SJCRH30 (cell line): Measurements from ENCODE around the gene DGCR8. TPM values are rescaled to one million over a fixed set of nuclear protein-coding genes. Genes with fewer than 3 reads are reported as not detected.

ENCODE experiments used
- DNase-seq, 2 experiments: peaks; one replicate each; pipeline ENCODE4 v3.0.0-alpha.2; 2015 to 2020
- H3K27ac ChIP-seq: fragments of 250-450 bp; sonication (Bioruptor Pico); 2 replicates; pipeline ENCODE4 v1.5.1; 2020; ENCODE audit warnings: mild to moderate bottlenecking, moderate library complexity
- H3K27me3 ChIP-seq: fragments of 250-450 bp; sonication (Bioruptor Pico); 2 replicates; pipeline ENCODE4 v1.5.1; 2020; ENCODE audit warnings: mild to moderate bottlenecking, moderate library complexity
- H3K36me3 ChIP-seq: fragments of 250-450 bp; sonication (Bioruptor Pico); 2 replicates; pipeline ENCODE4 v1.5.1; 2020; ENCODE audit warnings: mild to moderate bottlenecking, moderate library complexity
- H3K4me1 ChIP-seq: fragments of 250-450 bp; sonication (Bioruptor Pico); 2 replicates; pipeline ENCODE4 v1.5.1; 2020; ENCODE audit warnings: mild to moderate bottlenecking, moderate library complexity
- H3K4me3 ChIP-seq: fragments of 250-450 bp; sonication (Bioruptor Pico); 2 replicates; pipeline ENCODE4 v1.5.1; 2020; ENCODE audit warnings: mild to moderate bottlenecking, moderate library complexity
- H3K9me3 ChIP-seq: fragments of 250-450 bp; sonication (Bioruptor Pico); replicated peaks from 2 replicates; pipeline ENCODE4 v1.5.1; 2020; ENCODE audit warnings: mild to moderate bottlenecking, moderate library complexity
- total RNA-seq: library from RNA; depleted of rRNA; stranded (reverse); fragments of >200 nt; shearing (Covaris generic); gene quantifications from 2 replicates; pipeline ENCODE4 v1.2.3, GENCODE V29; 2014

DGCR8 gene
- total RNA-seq, 1 experiment from 2014 or later = 39.3 TPM

- Histone ChIP-seq H3K36me3 (peaks cover 52% of the 10 kb centered on the region), H3K4me1 (no peaks in the 10 kb centered on the region), H3K4me3 (no peak overlapping the region), H3K9me3 (no peaks in the 10 kb centered on the region), H3K27me3 (no peaks in the 10 kb centered on the region), H3K27ac (no peak overlapping the region)
- no peak for DNase-seq
Measured at GRCh38 chr22:20112623-20113511, 32.8 kb downstream of the DGCR8 start.

- Histone ChIP-seq H3K9me3 (no peaks in the 10 kb centered on the region), H3K4me3 (no peak overlapping the region), H3K27me3 (no peaks in the 10 kb centered on the region), H3K4me1 (peaks cover 2% of the 10 kb centered on the region; the same call in 1 of the 2 replicates), H3K27ac (no peak overlapping the region), H3K36me3 (peaks cover 51% of the 10 kb centered on the region)
- no peak for DNase-seq
Measured at GRCh38 chr22:20113551-20114310, 33.7 kb downstream of the DGCR8 start.

- peaks cover 51% of the 10 kb centered on the region for H3K36me3 ChIP-seq
- H3K27ac ChIP-seq = no peak overlapping the region
- H3K9me3 ChIP-seq = no peaks in the 10 kb centered on the region
- no peak overlapping the region for H3K4me3 ChIP-seq
- peaks cover 8% of the 10 kb centered on the region for H3K4me1 ChIP-seq
- H3K27me3 ChIP-seq = no peaks in the 10 kb centered on the region
- DNase-seq = no peak
Measured at GRCh38 chr22:20114506-20115475, 34.8 kb downstream of the DGCR8 start.

- Histone ChIP-seq H3K36me3 (peaks cover 51% of the 10 kb centered on the region), H3K27ac (peak within 1 kb of the TSS; percentile 49)
- no peak for DNase-seq
Measured at GRCh38 chr22:20115691-20116375, 35.8 kb downstream of the DGCR8 start, which contains the start of gene RANBP1. Gene RANBP1 (plus strand): TSS chr22:20116104. CDS start chr22:20116185, 81 bp downstream.

GRCh38 chr22:20116376-20116950 lies 36.4 kb downstream of the DGCR8 start:
- peak overlapping the region; percentile 84 for H3K4me3 ChIP-seq
- H3K27me3 ChIP-seq = no peaks in the 10 kb centered on the region
- peaks cover 47% of the 10 kb centered on the region for H3K36me3 ChIP-seq
- H3K9me3 ChIP-seq = no peaks in the 10 kb centered on the region
- DNase-seq = no peak
- peaks cover 8% of the 10 kb centered on the region for H3K4me1 ChIP-seq
- H3K27ac ChIP-seq = peak overlapping the region; percentile 49

More at GRCh38 chr22:20115691-20116375, 35.8 kb downstream of the DGCR8 start, which contains the start of gene RANBP1:
- H3K9me3 ChIP-seq = no peaks in the 10 kb centered on the region
- peaks cover 8% of the 10 kb centered on the region for H3K4me1 ChIP-seq
- no peaks in the 10 kb centered on the region for H3K27me3 ChIP-seq
- H3K4me3 ChIP-seq = peak within 1 kb of the TSS; percentile 84

GRCh38 chr22:20116951-20117632 lies 37.1 kb downstream of the DGCR8 start, which contains the start of gene TRMT2A:
Gene TRMT2A (minus strand): TSS chr22:20117226. CDS start chr22:20116906, 320 bp downstream.
- Histone ChIP-seq H3K4me3 (peak within 1 kb of the TSS; percentile 84), H3K9me3 (no peaks in the 10 kb centered on the region), H3K4me1 (peaks cover 8% of the 10 kb centered on the region), H3K36me3 (peaks cover 50% of the 10 kb centered on the region), H3K27ac (peak within 1 kb of the TSS; percentile 86), H3K27me3 (no peaks in the 10 kb centered on the region)
- peak; percentile 97 to 98 for DNase-seq

GRCh38 chr22:20117633-20118299 lies 37.7 kb downstream of the DGCR8 start:
- no peak for DNase-seq
- Histone ChIP-seq H3K4me3 (peak overlapping the region; percentile 84), H3K4me1 (peaks cover 8% of the 10 kb centered on the region), H3K9me3 (no peaks in the 10 kb centered on the region), H3K27me3 (no peaks in the 10 kb centered on the region), H3K27ac (peak overlapping the region; percentile 86), H3K36me3 (peaks cover 47% of the 10 kb centered on the region)

GRCh38 chr22:20118300-20119020 lies 38.4 kb downstream of the DGCR8 start:
- no peak for DNase-seq
- Histone ChIP-seq H3K36me3 (peaks cover 47% of the 10 kb centered on the region), H3K4me1 (peaks cover 8% of the 10 kb centered on the region), H3K27me3 (no peaks in the 10 kb centered on the region), H3K9me3 (no peaks in the 10 kb centered on the region), H3K27ac (peak overlapping the region; percentile 86), H3K4me3 (peak overlapping the region; percentile 84)

GRCh38 chr22:20121856-20122415 lies 41.9 kb downstream of the DGCR8 start:
- Histone ChIP-seq H3K27me3 (no peaks in the 10 kb centered on the region), H3K4me1 (peaks cover 8% of the 10 kb centered on the region), H3K9me3 (no peaks in the 10 kb centered on the region), H3K27ac (no peak overlapping the region), H3K4me3 (no peak overlapping the region), H3K36me3 (peaks cover 68% of the 10 kb centered on the region)
- DNase-seq = no peak

GRCh38 chr22:20123366-20124082 lies 43.5 kb downstream of the DGCR8 start:
- Histone ChIP-seq H3K27me3 (no peaks in the 10 kb centered on the region), H3K27ac (no peak overlapping the region), H3K4me3 (no peak overlapping the region), H3K36me3 (peaks cover 73% of the 10 kb centered on the region), H3K9me3 (no peaks in the 10 kb centered on the region), H3K4me1 (peaks cover 8% of the 10 kb centered on the region)
- no peak for DNase-seq

GRCh38 chr22:20124083-20124787 lies 44.2 kb downstream of the DGCR8 start:
- DNase-seq = no peak
- Histone ChIP-seq H3K4me1 (peaks cover 2% of the 10 kb centered on the region; the same call in 1 of the 2 replicates), H3K27ac (no peak overlapping the region), H3K4me3 (no peak overlapping the region), H3K27me3 (no peaks in the 10 kb centered on the region), H3K36me3 (peaks cover 66% of the 10 kb centered on the region), H3K9me3 (no peaks in the 10 kb centered on the region)
